SIG-M5 treated with dmso at 0.1 percent for 504 hours (cell line): ENCODE data around the gene POF1B.
"Not testable (repeated sequence)": the region's sequence is repeated elsewhere in the genome, so short reads cannot be mapped to it uniquely, and the experiment has no call there.

Experiments
- DNase-seq: peaks from one replicate; lab custom pipeline; 2025; ENCODE audit not compliant: unreplicated experiment; lab: John Stamatoyannopoulos, UW

The POF1B gene

DNA sequence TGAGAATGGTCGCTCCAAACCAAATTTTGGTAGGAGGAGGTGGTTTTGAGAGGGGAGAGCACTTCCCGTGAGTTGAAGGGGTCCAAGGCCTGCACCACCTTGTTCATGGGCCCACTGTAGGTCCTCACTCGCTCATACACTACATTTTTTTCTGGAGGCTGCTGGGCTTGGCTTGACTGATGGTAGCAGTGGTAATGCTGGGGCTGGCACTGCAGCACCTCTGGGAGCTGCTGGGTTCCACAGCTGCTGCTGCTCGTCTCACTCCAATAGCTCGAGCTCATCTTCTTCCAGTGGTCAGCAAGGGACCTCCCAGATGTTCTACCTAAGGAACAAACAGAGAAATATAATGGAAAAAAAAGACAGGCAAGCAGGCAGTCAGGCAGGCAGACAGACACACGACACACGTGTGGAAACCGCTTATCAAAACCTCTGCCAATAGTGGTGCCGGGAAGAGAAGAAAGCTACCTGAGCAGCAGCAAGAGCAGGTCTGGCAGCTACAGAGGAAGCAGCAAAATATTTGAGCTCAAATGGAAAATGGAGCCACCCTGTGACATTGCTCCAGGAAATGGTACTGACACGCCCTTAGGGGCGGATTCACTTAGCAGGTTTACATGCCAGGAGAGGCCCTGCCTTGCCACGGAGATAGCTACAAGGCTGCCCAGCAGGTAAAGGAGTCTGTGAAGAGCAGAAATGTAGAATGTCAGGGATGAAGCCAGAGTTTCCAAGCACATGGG is at the start of gene POF1B:
Gene POF1B, minus strand, starts transcription at position 492 of the 734 bp plus-strand sequence. Its CDS starts 211 bp downstream, at position 281.
- DNase-seq, result peak; percentile 5

DNA sequence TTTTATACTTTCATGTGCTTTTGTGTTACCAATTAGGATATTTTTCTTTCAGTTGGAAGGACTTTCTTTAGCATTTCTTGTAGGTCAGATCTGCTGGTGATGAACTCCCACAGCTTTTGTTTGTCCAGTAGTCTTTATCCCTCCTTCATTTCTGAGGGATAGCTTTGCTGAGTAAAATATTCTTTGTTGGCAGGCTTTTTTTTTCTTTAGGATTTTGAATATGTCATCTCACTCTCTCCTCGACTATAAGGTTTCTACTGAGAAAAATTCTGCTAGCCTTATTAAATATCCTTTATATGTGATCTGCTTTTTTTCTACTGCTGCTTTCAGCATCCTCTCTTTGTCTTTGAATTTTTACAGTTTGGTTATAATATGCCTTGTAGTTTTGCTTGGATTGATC is 49.6 kb upstream of the POF1B start:
- no peak for DNase-seq

DNA sequence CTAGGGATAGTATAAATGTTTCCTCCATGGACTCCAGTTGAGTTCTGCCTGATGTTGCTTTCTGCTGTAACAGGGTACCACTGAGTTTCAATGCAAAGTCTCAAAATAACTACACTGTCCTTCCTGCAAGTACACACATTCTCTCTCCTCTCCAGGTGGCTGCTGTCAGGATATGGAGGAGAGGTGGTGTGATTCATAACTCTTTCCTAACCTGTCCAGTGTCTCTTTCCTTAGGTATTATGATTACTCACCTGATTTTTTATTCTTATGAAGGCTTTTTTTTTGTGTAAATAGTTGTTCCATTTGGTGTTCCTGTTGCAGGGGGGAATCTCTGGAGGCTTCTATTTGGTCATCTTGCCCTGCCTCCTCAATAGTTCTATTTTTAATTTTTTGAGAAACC is 39.8 kb upstream of the POF1B start:
- no peak for DNase-seq

DNA sequence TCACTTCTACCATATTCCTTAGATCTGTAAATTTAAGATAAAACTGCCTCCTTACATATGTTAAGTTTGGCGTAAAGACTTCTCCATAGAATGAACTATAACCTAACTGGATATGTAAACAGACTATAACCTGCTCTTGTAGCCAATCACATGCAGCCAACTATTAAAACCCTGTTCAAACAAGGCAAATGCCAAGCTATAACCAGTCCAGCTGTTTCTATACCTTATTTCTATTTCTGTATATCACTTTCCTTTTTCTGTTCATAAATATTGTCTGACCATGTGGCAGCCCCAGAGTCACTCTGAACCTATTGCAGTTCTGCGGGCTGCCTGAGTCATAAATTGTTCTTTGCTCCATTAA is 12.4 kb upstream of the POF1B start:
- no peak for DNase-seq

DNA sequence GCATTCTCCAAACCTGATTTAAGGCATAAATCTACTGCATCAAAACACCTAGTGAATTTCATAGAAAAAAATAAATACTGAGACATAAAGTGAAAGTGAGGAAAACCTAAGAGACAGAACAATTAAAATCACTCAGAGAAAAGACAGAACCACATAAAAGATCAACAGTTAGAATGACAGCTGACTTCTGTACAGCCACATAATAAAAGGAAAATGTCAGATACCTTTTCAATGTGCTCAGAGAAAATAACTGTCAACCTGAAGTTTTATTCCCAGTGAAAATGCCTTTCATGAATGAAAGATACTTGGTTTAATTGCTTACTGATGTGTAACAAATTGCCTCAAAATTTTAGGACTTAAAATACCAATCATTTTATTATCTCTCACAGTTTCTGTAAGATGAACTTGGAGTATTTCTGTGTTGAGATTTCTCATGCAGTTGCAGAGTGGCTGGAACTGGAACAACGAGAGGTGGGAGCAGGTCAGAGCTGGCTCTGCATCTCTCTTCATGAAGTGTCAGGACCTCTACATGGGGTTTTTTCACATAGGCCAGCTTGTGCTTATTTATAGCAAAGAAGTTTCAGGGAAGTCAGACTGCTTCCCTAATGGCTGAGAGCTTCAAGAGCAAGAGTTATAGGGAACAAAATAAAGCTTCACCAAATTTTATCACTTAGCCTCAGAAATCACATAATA is 11.9 kb upstream of the POF1B start:
- DNase-seq, result no peak

DNA sequence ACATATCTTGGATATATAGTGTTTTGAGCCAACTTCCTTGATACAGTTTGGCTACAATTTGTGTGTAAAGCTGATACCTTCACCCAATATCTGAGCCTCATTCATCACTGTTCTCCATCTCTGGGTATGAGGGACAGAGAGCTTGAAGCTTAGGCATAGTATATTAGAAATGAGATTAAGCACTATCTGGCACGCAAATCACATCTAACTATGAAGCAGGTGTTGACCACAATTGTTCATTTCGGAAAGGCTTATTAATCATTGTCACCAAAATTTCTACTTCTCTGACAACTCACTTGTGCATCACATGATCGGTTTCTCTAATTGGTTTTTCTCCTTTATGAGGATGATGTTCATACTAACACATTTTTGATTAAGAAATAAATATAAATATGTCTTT is 2.1 kb upstream of the POF1B start:
- DNase-seq, result no peak

DNA sequence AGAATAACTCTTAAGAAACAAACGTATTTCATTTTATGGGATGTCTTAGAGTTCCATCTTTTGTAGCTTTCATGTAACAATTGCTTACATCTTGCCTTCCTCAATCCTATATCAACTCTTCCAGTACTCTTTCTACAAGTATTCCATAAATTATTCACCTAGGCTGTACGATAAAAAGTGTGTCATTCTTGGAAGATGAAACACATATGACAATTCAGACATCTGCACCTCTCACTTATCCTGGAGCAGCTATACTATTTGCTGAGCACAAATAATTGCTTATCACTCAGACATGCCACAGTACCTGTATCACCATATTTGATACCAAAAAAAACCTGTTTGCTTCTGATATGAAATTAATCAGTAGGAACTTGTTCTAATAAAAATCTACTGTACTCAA is 1.0 kb downstream of the POF1B start:
- DNase-seq, result no peak

DNA sequence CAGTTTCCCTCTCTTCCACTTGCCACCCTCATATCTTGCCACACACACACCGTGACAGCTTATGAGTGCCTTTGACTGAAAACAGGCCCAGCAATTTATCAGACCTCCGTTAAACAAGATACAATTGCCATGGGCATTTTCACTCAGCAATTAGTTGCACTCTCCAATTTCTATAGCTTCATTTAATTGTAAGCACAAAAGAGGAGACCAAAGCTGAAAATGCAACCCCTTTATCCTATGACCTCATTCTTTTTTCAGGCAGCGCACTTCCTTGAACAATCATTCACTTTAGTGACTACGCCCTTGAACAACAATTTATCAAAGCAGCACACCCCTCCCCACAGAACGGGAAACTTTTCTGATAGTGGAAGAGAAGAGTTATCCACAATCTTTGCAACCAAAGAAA is 4.1 kb downstream of the POF1B start:
- DNase-seq, result no peak

- DNase-seq, result no peak
Measured at GRCh38 chrX:85365370-85365995, 14.0 kb downstream of the POF1B start.

DNA sequence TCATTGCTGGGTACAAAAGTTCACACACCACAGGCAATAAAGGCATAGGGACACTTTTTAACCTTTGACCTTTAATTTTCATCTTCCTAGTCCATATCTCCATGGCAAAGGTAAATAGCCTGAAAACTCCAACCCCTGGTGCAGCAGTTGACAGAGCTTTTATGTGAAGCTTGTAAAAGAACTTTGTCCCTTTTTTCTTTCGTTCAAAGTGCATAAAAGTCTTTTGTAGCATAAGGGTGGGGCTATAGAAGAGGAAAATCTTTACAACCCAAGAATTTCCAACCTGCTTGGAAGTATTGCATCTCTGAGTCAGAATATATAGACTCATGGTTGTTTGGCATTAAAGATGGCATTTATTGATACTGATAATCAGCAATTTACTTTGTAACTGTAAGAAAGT is 20.4 kb downstream of the POF1B start:
- no peak for DNase-seq

DNA sequence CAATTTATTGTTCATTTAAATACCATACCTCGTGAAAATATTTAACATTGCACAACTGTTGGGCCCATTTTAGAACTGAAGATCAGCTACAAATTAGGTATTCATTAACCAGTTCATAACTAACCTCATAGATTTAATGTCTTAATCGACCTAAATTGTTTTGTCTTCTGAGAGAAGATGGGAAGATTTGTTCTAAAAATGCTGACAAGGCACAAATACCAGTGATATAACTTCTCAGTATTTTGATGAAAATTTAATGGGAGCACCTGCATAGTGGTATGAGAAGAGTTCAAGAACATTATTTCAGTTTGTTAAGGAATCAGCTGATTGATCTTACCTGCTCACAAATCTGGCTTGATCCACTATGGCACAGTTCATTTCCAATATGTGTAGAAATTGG is 33.9 kb downstream of the POF1B start:
- no peak for DNase-seq

DNA sequence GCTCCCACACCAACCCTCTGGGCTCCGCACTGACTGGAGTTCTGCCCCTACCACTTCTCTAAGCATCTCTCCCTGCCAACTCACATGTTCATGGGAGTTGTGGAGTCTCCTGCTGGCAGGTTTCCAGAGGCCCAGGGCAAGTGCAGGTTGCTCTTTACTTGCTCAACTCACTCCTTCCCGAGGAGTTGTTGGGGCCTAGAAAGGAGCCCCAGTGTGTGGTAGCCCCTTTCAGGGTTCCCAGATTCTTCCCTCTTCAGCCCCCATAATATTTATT is 52.5 kb downstream of the POF1B start:
- no peak for DNase-seq

- no peak for DNase-seq
Measured at GRCh38 chrX:85326234-85327059, 53.0 kb downstream of the POF1B start.

- not testable (repeated sequence) for DNase-seq
Measured at GRCh38 chrX:85311348-85311747, 68.1 kb downstream of the POF1B start.

GRCh38 chrX:85309717-85310116 is 69.7 kb downstream of the POF1B start:
- DNase-seq, result no peak

- DNase-seq, result no peak
Measured at GRCh38 chrX:85303544-85303943, 75.9 kb downstream of the POF1B start.

DNA sequence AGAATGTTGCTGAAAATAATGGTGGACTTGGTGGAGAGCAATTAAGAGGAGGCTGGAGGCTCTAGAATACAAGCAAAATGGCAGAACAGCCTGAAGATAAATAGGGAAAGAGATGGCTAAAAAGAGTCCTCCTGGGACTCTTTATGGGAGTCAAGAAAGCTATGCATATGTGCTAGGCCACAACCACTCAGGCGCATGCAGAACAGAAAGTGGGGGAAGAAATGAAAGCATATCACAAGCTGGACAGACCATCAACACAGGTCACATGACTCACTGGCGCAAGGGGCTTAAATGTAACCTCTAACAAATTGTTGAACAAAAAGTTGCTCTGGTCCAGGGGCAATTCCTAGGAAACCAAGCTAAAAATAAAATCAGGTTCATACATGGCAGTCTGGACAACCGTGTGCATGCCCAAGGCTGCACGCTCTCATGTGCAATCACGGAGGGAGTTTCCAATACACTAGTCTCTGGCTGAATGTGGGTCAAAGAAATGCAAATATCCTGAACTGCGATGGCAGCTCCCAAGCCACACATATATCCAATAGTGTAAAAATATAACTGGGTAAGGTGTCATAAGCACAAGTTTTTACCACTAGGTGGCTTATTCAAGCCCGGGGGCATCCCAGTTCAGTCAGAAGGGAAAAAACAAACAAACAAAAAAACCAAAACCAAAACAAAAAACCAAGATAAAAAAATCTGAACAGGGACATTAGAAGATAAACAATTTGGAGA is 90.3 kb downstream of the POF1B start:
- DNase-seq, result no peak

GRCh38 chrX:85285286-85285685 is 94.2 kb downstream of the POF1B start:
- not testable (repeated sequence) for DNase-seq

DNA sequence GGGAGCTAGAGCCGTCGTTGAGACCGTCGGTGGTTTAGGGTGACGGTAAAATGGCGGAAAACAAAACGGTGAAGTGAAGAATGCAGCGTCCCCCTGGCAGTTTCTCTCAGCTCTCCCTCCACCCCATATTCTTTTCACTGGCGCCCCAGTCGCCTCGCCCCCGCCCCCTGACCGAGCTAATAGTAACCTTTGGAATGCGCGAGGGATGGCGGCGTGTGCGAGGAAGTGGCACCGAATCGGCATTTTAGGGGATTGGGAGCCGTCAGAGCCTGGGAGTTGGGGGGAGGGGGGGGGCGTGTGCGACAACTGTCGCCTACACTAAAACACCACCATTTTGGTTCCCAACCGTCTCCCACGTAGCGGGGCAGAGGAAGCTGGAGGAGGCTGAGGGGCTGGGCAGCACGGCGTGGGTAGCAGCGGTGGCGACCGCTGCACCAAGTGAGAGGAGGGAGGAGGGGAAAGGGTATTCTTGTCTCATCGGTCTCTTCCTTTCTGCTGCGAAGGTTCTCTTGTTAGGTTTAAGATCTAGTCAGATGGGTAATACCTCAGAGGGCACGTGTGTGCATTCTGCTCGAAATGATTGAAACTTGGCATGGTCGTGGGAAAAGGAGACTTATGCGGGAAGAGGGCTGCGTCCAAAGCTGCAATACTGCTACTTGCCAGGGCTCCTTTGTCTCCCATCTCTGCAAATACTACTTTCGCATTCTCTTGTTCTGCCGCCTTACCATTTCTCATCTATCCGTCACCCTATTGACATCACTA is 134.8 kb downstream of the POF1B start:
- DNase-seq, result no peak

- no peak for DNase-seq
Measured at GRCh38 chrX:85243761-85244449, 135.6 kb downstream of the POF1B start, which contains the start of the genes SATL1 and ZNF711. SATL1 (minus strand) TSS chrX:85243779; CDS start chrX:85108968, 134,811 bp downstream. ZNF711 (plus strand) TSS chrX:85243991; CDS start chrX:85247573, 3,582 bp downstream.
